OCI-LY1 (cell line): ENCODE results near the gene CDH23.

Experiments used
- CTCF ChIP-seq: fragments of 200-600 bp; sonication (generic), shearing (Covaris generic); IDR thresholded peaks from 2 replicates; pipeline ENCODE4 v1.5.1; 2017; ENCODE audit warnings: mild to moderate bottlenecking, antibody characterized with exemption, low read length, moderate library complexity, mixed read lengths
- EZH2 ChIP-seq: fragments of 200-600 bp; sonication (generic), shearing (Covaris generic); IDR thresholded peaks from 2 replicates; pipeline ENCODE4 v1.8.0; 2017; ENCODE audit warnings: borderline replicate concordance, mixed run types, mild to moderate bottlenecking, antibody characterized with exemption, low read length, moderate library complexity, mixed read lengths

- TF ChIP-seq CTCF: no peak
- TF ChIP-seq EZH2: no peak
These were observed 39.0 kb downstream of the CDH23 start for GRCh38 chr10:71435571-71436267.
